Measurements from ENCODE around the gene RAC2. TPM values are rescaled to one million over a fixed set of nuclear protein-coding genes. Genes with fewer than 3 reads are reported as not detected.

RAC2 gene
- total and polyA plus RNA-seq, 2 experiments from 2014 or later = 9.9 to 10.5 TPM

DNA sequence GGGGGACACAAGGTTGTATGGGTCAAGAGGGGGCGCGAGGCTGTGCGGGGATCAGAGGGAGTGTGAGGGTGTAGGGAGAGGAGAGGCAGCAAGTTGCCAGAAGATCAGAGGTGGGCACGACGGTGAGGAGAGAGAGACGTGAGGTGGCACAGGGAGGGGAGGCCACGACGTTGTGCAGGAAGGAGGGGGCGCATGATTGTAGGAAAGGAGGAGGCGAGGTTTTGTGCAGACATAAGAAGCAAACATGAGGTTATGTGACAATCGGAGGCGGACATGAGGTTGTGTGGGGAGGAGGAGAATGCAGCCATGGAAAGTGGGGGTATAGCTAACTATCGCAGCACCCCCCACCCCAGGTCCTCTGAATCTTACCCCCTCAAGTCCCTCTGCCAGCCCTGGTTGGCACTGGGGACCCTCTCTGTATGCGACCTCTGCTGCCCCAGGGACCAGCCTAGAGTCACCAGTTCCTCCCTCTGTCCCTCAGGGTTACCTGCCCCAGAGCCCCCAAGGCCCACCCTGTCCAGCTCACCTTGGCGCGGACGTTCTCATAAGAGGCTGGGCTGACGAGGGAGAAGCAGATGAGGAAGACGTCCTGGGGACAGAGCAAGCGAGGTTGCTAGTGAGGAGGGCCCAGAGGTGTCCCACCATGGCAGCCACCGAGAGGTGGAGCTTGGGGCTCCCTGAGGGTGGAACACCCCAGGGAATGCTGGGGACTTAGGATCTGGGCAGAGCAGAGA lies 12.5 kb downstream of the RAC2 start:
- Histone ChIP-seq H3K4me1 (ENCODE audit: insufficient read depth) (peaks cover 16% of the 10 kb centered on the region), H3K27me3 (no peaks in the 10 kb centered on the region)

DNA sequence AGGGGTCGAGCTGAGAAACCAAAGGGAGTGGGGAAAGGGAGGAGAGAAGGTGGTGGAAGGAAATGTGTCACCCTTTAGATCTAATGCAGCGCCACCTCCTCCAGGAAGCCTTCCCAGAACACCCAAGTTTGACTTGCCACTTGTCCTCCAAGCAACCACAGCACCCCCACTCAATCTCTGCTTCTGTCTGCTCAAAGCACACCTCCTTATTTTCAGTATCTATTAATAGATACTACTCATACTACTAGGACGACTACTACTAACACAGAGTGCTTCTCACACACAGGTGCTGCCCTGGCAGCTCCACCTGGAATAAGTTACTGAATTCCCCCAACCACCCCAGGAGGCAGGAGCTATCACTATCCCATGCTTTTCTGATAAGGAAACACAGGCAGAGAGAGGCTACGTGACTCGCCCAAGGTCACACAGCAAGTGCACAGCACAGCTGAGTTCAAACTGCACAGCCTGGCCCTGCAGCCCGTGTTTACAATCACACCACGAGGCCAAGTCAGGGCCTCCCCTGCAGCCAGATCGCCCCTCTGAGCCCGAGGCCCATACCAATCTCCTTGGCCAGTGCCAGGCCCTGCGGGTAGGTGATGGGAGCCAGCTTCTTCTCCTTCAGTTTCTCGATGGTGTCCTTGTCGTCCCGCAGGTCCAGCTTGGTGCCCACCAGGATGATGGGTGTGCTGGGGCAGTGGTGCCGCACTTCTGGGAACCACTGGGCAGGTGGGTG lies 13.2 kb downstream of the RAC2 start:
- Histone ChIP-seq H3K9me2 (replicated peaks; ENCODE audit: insufficient read depth) (no peaks in the 10 kb centered on the region), H3K9me3 (ENCODE audit: low read depth) (no peaks in the 10 kb centered on the region), H3K36me3 (replicated peaks; ENCODE audit: insufficient read depth, low read depth) (no peaks in the 10 kb centered on the region), H3K4me1 (ENCODE audit: insufficient read depth) (peaks cover 16% of the 10 kb centered on the region), H2AFZ (no peak overlapping the region), H3K27me3 (no peaks in the 10 kb centered on the region), H4K20me1 (ENCODE audit: insufficient read depth, poor library complexity, severe bottlenecking) (no peaks in the 10 kb centered on the region), H3K4me3 (no peak overlapping the region), H3K27ac (no peak overlapping the region), H3K4me2 (no peak overlapping the region), H3K79me2 (no peaks in the 10 kb centered on the region)
- 84% methylated on average over 14 of the region's 14 CpGs for WGBS (ENCODE audit: low lambda C conversion rate, missing lambda C conversion rate)
- DNase-seq (ENCODE audit: low spot score) = no peak
- TF ChIP-seq, protein P1, sequence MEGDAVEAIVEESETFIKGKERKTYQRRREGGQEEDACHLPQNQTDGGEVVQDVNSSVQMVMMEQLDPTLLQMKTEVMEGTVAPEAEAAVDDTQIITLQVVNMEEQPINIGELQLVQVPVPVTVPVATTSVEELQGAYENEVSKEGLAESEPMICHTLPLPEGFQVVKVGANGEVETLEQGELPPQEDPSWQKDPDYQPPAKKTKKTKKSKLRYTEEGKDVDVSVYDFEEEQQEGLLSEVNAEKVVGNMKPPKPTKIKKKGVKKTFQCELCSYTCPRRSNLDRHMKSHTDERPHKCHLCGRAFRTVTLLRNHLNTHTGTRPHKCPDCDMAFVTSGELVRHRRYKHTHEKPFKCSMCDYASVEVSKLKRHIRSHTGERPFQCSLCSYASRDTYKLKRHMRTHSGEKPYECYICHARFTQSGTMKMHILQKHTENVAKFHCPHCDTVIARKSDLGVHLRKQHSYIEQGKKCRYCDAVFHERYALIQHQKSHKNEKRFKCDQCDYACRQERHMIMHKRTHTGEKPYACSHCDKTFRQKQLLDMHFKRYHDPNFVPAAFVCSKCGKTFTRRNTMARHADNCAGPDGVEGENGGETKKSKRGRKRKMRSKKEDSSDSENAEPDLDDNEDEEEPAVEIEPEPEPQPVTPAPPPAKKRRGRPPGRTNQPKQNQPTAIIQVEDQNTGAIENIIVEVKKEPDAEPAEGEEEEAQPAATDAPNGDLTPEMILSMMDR (IDR thresholded peaks at IDR 0.05; ENCODE audit: poor library complexity) = no peak
- TF ChIP-seq EZH2phosphoT487 (IDR thresholded peaks at IDR 0.05; ENCODE audit: low read depth, severe bottlenecking, unreplicated experiment) (no peak), EZH2 (IDR thresholded peaks at IDR 0.05; ENCODE audit: borderline replicate concordance) (no peak)

More for the DNA sequence above, 12.5 kb downstream of the RAC2 start:
- Histone ChIP-seq H3K79me2 (no peaks in the 10 kb centered on the region), H3K4me3 (no peak overlapping the region), H3K27ac (no peak overlapping the region), H3K36me3 (replicated peaks; ENCODE audit: insufficient read depth, low read depth) (no peaks in the 10 kb centered on the region), H3K9me3 (ENCODE audit: low read depth) (no peaks in the 10 kb centered on the region), H4K20me1 (ENCODE audit: insufficient read depth, poor library complexity, severe bottlenecking) (no peaks in the 10 kb centered on the region), H3K9me2 (replicated peaks; ENCODE audit: insufficient read depth) (no peaks in the 10 kb centered on the region), H2AFZ (no peak overlapping the region), H3K4me2 (no peak overlapping the region)
- DNase-seq (ENCODE audit: low spot score) = no peak
- TF ChIP-seq, protein P1 (IDR thresholded peaks at IDR 0.05; ENCODE audit: poor library complexity) = no peak
- TF ChIP-seq EZH2phosphoT487 (IDR thresholded peaks at IDR 0.05; ENCODE audit: low read depth, severe bottlenecking, unreplicated experiment) (no peak), EZH2 (IDR thresholded peaks at IDR 0.05; ENCODE audit: borderline replicate concordance) (no peak)
- 87% methylated on average over 19 of the region's 21 CpGs for WGBS (ENCODE audit: low lambda C conversion rate, missing lambda C conversion rate)

DNA sequence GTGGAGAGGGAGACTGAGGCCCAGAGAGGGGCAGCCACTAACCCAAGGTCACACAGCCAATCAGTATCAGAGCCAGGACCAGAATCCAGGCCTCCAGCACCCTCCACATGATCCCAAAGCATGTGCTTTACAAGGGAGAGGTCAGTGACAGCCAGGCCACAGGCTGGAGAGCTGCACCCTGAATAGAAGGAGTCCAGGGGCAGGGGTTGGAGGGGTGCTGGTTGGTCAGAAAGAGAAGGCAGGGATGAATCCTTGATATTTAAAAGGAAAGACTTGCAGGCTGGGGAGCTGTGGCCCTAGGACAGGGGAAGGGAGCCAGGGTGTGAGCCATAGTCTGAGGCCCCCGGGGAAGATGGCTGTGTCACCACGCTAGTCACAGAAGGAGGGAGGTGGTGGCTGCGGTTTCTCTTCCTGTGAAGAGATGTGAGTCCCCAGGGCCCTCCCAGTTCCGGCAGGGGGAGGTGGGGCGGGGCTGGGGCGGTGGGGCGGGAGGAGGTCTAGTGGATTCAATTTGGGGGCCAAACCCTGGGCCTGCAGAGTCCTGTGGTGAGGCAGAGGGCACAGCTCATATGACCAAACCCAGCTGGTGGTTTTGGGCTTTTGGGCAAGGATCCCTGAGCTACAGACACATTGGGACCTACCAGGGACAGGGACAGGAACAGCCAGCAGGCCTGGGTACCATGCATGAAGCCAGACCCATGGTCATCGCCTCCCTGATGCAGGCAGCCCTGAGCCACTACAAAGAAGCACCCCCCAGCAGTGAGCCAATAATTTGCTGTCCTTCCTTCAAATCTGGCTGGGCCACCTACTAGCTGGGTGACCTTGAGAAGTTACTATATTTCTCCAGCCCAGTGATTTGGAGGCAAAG lies 14.0 kb downstream of the RAC2 start:
- Histone ChIP-seq H3K9me3 (ENCODE audit: low read depth) (no peaks in the 10 kb centered on the region), H3K4me3 (no peak overlapping the region), H3K4me1 (ENCODE audit: insufficient read depth) (peaks cover 16% of the 10 kb centered on the region), H3K36me3 (replicated peaks; ENCODE audit: insufficient read depth, low read depth) (no peaks in the 10 kb centered on the region), H3K27me3 (no peaks in the 10 kb centered on the region), H3K4me2 (no peak overlapping the region), H2AFZ (no peak overlapping the region), H4K20me1 (ENCODE audit: insufficient read depth, poor library complexity, severe bottlenecking) (no peaks in the 10 kb centered on the region), H3K79me2 (no peaks in the 10 kb centered on the region), H3K9me2 (replicated peaks; ENCODE audit: insufficient read depth) (no peaks in the 10 kb centered on the region), H3K27ac (no peak overlapping the region)
- 83% methylated on average over 7 of the region's 8 CpGs for WGBS (ENCODE audit: low lambda C conversion rate, missing lambda C conversion rate)
- TF ChIP-seq, protein P1 (IDR thresholded peaks at IDR 0.05; ENCODE audit: poor library complexity) = no peak
- TF ChIP-seq EZH2 (IDR thresholded peaks at IDR 0.05; ENCODE audit: borderline replicate concordance) (no peak), EZH2phosphoT487 (IDR thresholded peaks at IDR 0.05; ENCODE audit: low read depth, severe bottlenecking, unreplicated experiment) (no peak)
- no peak for DNase-seq (ENCODE audit: low spot score)
